ENCODE data around the gene MRPS30.

GRCh38 chr5:44862808-44863207 lies 54.1 kb downstream of the MRPS30 start:
- TF ChIP-seq, protein P1, sequence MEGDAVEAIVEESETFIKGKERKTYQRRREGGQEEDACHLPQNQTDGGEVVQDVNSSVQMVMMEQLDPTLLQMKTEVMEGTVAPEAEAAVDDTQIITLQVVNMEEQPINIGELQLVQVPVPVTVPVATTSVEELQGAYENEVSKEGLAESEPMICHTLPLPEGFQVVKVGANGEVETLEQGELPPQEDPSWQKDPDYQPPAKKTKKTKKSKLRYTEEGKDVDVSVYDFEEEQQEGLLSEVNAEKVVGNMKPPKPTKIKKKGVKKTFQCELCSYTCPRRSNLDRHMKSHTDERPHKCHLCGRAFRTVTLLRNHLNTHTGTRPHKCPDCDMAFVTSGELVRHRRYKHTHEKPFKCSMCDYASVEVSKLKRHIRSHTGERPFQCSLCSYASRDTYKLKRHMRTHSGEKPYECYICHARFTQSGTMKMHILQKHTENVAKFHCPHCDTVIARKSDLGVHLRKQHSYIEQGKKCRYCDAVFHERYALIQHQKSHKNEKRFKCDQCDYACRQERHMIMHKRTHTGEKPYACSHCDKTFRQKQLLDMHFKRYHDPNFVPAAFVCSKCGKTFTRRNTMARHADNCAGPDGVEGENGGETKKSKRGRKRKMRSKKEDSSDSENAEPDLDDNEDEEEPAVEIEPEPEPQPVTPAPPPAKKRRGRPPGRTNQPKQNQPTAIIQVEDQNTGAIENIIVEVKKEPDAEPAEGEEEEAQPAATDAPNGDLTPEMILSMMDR (IDR thresholded peaks at IDR 0.05; ENCODE audit: insufficient read depth, low read length, poor library complexity, severe bottlenecking) = no peak
- no peak for TF ChIP-seq EZH2phosphoT487 (conservative IDR thresholded peaks at IDR 0.05; ENCODE audit: low read length)

Data from SU-DHL-6 (cell line).